GM21367 (cell line): ENCODE measurements around the gene GSTA3.
"Not testable (repeated sequence)": the region's sequence is repeated elsewhere in the genome, so short reads cannot be mapped to it uniquely, and the experiment has no call there.

Experiments
- ATAC-seq: cut with Tn5 transposase; IDR thresholded peaks from one replicate; pipeline ENCODE4 v1.9.1; 2021; ENCODE audit not compliant: unreplicated experiment

GSTA3 gene

GRCh38 chr6:52914516-52914915 is 5.0 kb upstream of the GSTA3 start:
- ATAC-seq = no peak

DNA sequence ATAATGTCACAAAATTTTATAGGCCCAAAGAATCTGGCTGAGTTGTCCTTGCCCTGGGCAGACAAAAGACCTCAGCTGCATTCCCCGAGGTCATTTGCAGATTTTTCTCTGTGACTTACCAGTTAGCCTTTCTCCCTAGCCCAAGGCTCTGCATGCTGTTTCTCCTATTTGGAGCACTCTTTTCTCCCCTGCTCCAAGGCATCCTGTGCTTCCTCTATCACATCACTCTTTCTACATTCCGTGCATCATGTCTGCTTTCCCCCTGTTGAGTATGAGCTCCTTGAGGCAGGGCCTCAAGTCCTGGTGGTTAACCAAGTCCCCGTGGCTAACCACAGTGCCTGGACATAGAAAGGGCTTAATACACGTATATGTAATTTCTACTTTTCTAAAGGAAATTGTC is 593 bp upstream of the GSTA3 start:
- ATAC-seq = no peak

DNA sequence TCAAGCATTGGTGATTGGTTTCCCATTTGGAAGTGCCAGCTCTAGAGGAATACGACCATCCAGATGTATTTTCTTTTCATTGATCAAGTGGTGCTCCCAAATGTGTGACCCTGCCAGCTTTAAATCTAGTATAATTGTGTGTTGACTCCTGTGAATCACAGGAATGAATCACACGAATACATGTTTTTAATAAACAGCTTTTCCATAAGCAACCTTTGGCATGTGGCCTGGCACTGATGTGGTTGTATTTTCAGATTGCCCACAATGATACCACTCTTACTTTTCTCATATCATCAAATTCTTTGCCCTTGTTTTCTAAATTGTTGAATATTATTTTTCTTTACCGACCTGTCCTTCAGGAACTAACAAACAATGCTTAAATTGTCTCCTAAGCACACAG is 367 bp downstream of the GSTA3 start:
- ATAC-seq = no peak

DNA sequence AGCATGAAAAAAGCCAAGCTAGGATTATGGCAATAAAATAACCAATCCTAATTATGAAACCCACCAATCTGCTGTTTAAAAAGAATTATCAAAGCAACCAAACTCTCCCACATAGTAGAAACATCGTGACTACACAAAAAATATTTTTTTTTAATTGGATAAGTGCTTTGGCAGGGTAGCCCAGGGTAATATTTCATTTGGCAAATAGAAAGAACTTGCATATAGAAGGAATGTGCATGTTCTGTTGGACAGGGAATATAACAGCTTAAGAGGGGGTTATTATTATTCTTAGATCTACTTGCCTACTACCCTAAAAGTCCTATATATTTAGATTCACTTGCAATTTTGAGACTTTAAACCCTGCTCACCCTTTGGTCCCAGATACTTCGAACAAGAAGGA is 972 bp downstream of the GSTA3 start:
- ATAC-seq = no peak

DNA sequence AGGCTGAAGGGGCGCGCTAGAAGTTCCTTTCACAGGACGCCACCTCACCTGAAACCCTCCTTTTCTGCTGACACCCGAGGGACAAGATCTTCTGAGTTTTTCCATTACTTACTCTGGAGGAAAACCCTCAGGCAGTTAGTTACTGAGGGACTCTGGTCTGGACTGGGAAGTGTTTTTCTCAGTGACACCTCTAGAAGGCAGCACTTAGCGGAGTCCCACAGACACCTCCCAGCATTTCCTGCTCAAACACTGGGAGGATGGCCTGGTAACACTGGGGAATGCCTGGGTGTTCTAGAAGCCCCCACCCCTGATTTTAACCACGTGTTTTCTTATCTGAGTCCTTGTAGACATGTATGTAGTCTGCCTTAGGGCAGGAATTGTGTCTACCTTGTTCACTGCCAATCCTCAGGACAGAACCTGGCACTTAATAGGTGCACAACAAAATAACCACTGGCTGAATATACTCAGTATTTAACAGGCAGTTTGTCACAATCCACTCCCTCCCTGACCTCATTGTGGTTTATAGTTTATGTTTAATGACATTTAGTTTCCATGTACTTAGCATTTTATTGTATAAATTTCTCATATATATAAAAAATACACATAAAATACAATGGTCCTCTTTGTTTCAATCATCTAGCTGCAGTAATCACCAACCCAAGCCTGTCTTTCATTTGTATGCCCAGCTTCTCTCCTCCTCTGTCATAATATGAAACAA is 4.8 kb downstream of the GSTA3 start:
- no peak for ATAC-seq

- no peak for ATAC-seq
Measured at GRCh38 chr6:52900536-52900935, 9.0 kb downstream of the GSTA3 start.

GRCh38 chr6:52895790-52896189 is 13.7 kb downstream of the GSTA3 start:
- ATAC-seq = not testable (repeated sequence)

DNA sequence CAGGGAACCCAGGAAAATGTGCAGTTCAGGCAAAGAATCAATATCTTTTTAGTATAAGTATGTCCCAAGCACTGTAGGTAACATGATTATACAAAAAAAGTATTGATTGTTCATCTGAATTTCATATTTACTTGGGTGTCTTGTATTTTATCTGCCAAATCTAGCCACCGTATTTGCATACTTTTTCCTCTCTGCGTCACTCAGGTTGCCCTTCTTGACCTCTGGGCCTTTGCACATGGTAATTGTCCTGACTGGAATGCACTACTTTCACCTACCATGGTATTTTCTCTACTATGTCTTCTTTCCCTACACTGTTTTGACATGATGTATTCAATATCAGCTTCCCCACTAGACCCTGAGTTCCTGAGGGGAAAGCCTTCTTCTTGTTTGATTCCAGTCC is 15.2 kb downstream of the GSTA3 start:
- ATAC-seq = no peak

GRCh38 chr6:52893803-52894202 is 15.7 kb downstream of the GSTA3 start:
- no peak for ATAC-seq

GRCh38 chr6:52893221-52893620 is 16.3 kb downstream of the GSTA3 start:
- ATAC-seq = no peak

GRCh38 chr6:52890018-52890417 is 19.5 kb downstream of the GSTA3 start:
- no peak for ATAC-seq

DNA sequence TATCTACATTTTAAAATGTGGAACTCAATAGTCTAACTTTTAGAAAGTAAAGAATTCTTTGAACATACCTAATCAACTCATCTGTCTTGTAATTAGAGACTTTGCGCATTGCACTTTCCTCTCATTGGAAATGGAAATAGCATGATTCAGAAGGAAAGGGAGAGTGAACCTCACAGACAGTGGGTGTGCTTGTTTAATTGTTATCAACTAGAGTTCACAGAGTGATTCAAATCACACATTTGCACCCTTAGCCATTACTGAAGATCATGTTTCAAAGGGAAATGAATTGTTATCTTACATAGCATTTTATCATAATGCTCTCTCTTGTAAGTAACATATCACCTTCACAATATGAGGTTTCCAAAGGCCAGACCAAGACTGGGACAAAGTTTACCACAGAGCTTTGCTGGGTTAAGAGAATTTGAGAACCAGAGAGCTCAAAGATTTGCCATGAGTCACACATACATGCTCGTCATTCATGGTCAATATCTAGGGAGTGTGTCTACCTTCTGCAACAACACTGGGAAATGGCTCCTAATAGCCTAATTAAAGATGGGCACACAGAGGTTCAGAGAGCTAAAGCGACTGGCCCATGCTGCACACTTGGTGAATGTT is 21.5 kb downstream of the GSTA3 start:
- no peak for ATAC-seq

- peak; percentile 100 for ATAC-seq
Measured at GRCh38 chr6:52881996-52882841, 27.3 kb downstream of the GSTA3 start.

DNA sequence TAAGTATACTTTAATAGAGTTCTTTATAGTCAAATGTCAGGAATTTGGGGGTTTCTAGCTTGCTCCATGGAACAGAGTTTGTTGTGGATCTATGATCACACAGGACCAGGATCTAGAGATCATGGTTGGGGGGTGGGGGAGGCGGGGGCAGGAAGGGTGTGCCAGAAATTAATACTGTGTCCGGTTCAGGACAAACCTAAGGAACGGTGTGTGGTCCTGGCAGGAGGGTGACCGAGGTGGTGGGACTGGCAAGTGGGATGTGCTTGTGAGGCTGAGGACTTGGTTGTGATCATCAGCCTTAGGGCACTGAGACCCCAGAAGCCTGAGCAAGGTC is 27.9 kb downstream of the GSTA3 start:
- no peak for ATAC-seq

- ATAC-seq = no peak
Measured at GRCh38 chr6:52877786-52878185, 31.7 kb downstream of the GSTA3 start.

- no peak for ATAC-seq
Measured at GRCh38 chr6:52877168-52877567, 32.3 kb downstream of the GSTA3 start.

- no peak for ATAC-seq
Measured at GRCh38 chr6:52876056-52876787, 33.3 kb downstream of the GSTA3 start.

- ATAC-seq = no peak
Measured at GRCh38 chr6:52872031-52872430, 37.5 kb downstream of the GSTA3 start.

DNA sequence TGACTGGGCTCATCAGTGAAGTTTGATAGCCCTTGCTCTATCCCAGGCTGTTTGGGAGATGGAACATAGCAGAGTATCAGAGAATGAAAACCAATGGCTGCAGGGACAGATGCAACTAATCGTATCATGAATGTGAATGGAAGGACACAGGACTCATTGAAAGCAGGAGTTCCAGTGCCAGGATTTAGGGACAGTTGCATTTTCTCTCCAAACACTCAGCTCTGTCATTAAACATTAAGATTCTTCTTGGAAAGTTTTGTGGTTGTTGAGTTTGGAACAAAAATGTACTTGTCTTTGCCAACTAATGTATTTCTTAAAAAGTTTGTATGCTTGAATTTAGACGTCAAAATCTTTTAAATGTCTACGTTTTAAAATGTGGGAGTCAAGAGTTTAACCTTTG is 37.9 kb downstream of the GSTA3 start:
- ATAC-seq = no peak

DNA sequence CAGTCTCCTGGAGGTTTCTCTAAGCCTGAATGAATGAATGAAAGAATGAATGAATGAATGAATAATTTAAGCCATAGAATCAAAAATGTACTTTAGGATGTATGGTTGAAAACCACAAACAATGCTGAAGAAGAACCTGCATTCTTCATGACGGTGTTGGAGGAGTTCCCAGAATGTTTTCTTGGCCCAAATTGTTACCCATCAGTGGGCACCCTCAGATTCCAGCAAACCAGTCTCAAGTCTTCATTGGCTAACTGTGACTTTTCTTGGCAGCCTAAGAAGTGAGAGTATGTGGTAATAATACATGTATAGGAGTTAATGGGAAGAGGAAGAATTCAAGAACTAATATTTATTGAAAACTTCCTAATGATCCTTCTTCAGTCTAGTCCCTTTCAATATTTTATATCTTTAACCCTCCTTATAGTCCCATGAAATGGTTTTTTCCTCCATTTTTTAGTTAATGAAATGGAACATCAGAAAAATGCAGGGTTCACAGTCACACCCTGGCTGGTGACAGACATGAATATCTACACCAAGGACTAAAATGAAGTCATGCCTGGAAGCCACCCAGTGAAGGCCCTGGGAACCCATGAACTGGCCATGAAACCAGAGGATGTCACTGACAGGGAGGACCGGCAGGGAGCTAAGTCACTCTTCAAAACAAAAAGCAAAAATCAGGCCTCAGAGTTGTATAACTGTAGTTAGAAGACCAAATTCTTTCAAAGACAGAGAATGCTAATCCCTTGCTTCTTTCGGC is 39.0 kb downstream of the GSTA3 start:
- ATAC-seq = not testable (repeated sequence)

DNA sequence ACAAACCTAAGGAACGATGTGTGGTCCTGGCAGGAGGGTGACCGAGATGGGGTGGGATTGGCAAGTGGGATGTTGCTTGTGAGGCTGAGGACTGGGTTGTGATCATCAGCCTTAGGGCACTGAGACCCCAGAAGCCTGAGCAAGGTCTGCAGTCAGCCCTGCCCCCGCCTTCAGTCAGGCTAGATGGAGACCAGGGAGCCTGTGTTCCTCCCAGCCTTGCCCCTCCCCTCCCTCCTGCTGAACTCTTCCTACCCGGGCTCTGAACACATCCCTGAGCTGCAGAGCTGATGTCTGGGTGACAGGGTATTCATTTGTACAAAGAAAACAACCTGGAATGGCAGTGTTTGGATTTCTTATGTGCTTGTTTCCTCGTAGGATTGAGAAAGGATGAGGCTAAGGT is 40.6 kb downstream of the GSTA3 start:
- not testable (repeated sequence) for ATAC-seq
